Dermis microvascular lymphatic vessel endothelial cell (primary cell): ENCODE measurements around the gene TK1. TPM values are rescaled to one million over a fixed set of nuclear protein-coding genes. Genes with fewer than 3 reads are reported as not detected.

Experiments used
- DNase-seq, 2 donors: peaks; one replicate each; pipeline versions ENCODE4 v3.0.0 to v3.0.0-alpha.2; 2010; ENCODE audit warnings: low read depth in 2 of 2
- total RNA-seq: library from RNA; depleted of rRNA; stranded (reverse); fragments of >200 nt; gene quantifications from 2 replicates; pipeline ENCODE4 v1.2.1, GENCODE V29; 2014

The TK1 gene
- total RNA-seq, 1 donor from 2014 or later, result 147 TPM

- no peak for DNase-seq
Observed at GRCh38 chr17:78125138-78125913, 61.5 kb downstream of the TK1 start.

- no peak for DNase-seq
Observed at GRCh38 chr17:78124836-78125137, 62.1 kb downstream of the TK1 start.

Other genes with a start within 250 kb of the TK1 start
- gene TNRC6C, start 228.3 kb downstream of the TK1 start, total RNA-seq, result 5.5 and 7.2 TPM in 2 replicates
- 23.1 and 35.7 TPM in 2 replicates for gene TMC6, start 58.3 kb downstream of the TK1 start, total RNA-seq
- 0.13 and 0.25 TPM in 2 replicates for gene TMC8, start 56.3 kb downstream of the TK1 start, total RNA-seq
- gene C17orf99, start 40.7 kb downstream of the TK1 start, total RNA-seq, result not detected in 2 replicates
- 25.2 and 45.1 TPM in 2 replicates for gene SYNGR2, start 18.5 kb downstream of the TK1 start, total RNA-seq
- gene AFMID, start 310 bp upstream of the TK1 start, total RNA-seq, result 47.2 and 74.5 TPM in 2 replicates
- gene BIRC5, start 27.2 kb upstream of the TK1 start, total RNA-seq, result 29.3 and 81.4 TPM in 2 replicates
- under 0.01 and 0.51 TPM in 2 replicates for gene TMEM235, start 44.6 kb upstream of the TK1 start, total RNA-seq
- gene SOCS3, start 173.0 kb upstream of the TK1 start, total RNA-seq, result 35.8 and 58.2 TPM in 2 replicates
- 19.8 and 30.5 TPM in 2 replicates for gene PGS1, start 191.6 kb upstream of the TK1 start, total RNA-seq